GM19452 (cell line): Measurements from ENCODE around the gene BBS2.
"Not testable (repeated sequence)": the region's sequence is repeated elsewhere in the genome, so short reads cannot be mapped to it uniquely, and the experiment has no call there.

Experiments used
- ATAC-seq: cut with Tn5 transposase; IDR thresholded peaks from one replicate; pipeline ENCODE4 v1.9.1; 2021; ENCODE audit not compliant: unreplicated experiment

BBS2 gene

GRCh38 chr16:56530872-56531271 lies 11.0 kb upstream of the BBS2 start:
- no peak for ATAC-seq

- ATAC-seq = no peak
Observed at GRCh38 chr16:56525236-56525635, 5.4 kb upstream of the BBS2 start.

- no peak for ATAC-seq
Observed at GRCh38 chr16:56520251-56520577, 390 bp upstream of the BBS2 start.

GRCh38 chr16:56518425-56518824 lies 1.4 kb downstream of the BBS2 start:
- no peak for ATAC-seq

- ATAC-seq = no peak
Observed at GRCh38 chr16:56517206-56517605, 2.6 kb downstream of the BBS2 start.

- no peak for ATAC-seq
Observed at GRCh38 chr16:56515665-56516064, 4.2 kb downstream of the BBS2 start.

- no peak for ATAC-seq
Observed at GRCh38 chr16:56514845-56515244, 5.0 kb downstream of the BBS2 start.

GRCh38 chr16:56513972-56514371 lies 5.9 kb downstream of the BBS2 start:
- no peak for ATAC-seq

GRCh38 chr16:56513091-56513490 lies 6.7 kb downstream of the BBS2 start:
- no peak for ATAC-seq

- no peak for ATAC-seq
Observed at GRCh38 chr16:56512025-56512424, 7.8 kb downstream of the BBS2 start.

GRCh38 chr16:56510544-56510943 lies 9.3 kb downstream of the BBS2 start:
- ATAC-seq = no peak

GRCh38 chr16:56506941-56507340 lies 12.9 kb downstream of the BBS2 start:
- ATAC-seq = no peak

GRCh38 chr16:56505181-56505580 lies 14.6 kb downstream of the BBS2 start:
- no peak for ATAC-seq

- no peak for ATAC-seq
Observed at GRCh38 chr16:56493815-56494214, 26.0 kb downstream of the BBS2 start.

GRCh38 chr16:56493126-56493525 lies 26.7 kb downstream of the BBS2 start:
- no peak for ATAC-seq

- ATAC-seq = no peak
Observed at GRCh38 chr16:56491657-56492261, 28.1 kb downstream of the BBS2 start.

GRCh38 chr16:56488868-56489267 lies 31.0 kb downstream of the BBS2 start:
- not testable (repeated sequence) for ATAC-seq

- no peak for ATAC-seq
Observed at GRCh38 chr16:56488035-56488434, 31.8 kb downstream of the BBS2 start.

GRCh38 chr16:56483394-56483793 lies 36.4 kb downstream of the BBS2 start:
- no peak for ATAC-seq

GRCh38 chr16:56482683-56483236 lies 37.1 kb downstream of the BBS2 start:
- no peak for ATAC-seq

GRCh38 chr16:56481468-56482122 lies 38.2 kb downstream of the BBS2 start:
- no peak for ATAC-seq

GRCh38 chr16:56480776-56481467 lies 38.9 kb downstream of the BBS2 start:
- ATAC-seq = no peak
